Thyroid gland (tissue), 4 donors: ENCODE results near the gene ZFHX3.

ENCODE experiments used
- CTCF ChIP-seq, 6 experiments: fragments of 200-600 bp in 3 of 6; fragments of 450-650 bp in 3 of 6; sonication (generic) in 3 of 6; IDR thresholded peaks; one replicate each; pipeline ENCODE4 v1.5.1; 2016 to 2019; ENCODE audit warnings: antibody characterized with exemption in 6 of 6, mild to moderate bottlenecking in 2 of 6, inconsistent platforms in 1 of 6, moderate library complexity in 1 of 6
- POLR2A ChIP-seq, 2 donors: fragments of 450-650 bp; IDR thresholded peaks; one replicate each; pipeline ENCODE4 v1.6.1; 2017; ENCODE audit warnings: antibody characterized with exemption in 2 of 2, mild to moderate bottlenecking in 2 of 2, moderate library complexity in 1 of 2

- no peak for TF ChIP-seq CTCF (IDR thresholded peaks at IDR 0.05)
- no peak for TF ChIP-seq POLR2A (IDR thresholded peaks at IDR 0.05)
Measured at GRCh38 chr16:72992142-72992601, 55.8 kb downstream of the ZFHX3 start.
